GM12865 (cell line): Measurements from ENCODE around the gene RBPMS2.

Experiments used
- DNase-seq: peaks from one replicate; pipeline ENCODE4 v3.0.0; 2010; ENCODE audit warnings: low read depth
- H3K4me3 ChIP-seq: 2 replicates; pipeline ENCODE4 v1.5.1; 2011; ENCODE audit warnings: mild to moderate bottlenecking, low read depth, low read length, control low read depth
- TF ChIP-seq, protein P1 (sequence below): IDR thresholded peaks from 2 replicates; pipeline ENCODE4 v1.5.1; 2011; ENCODE audit warnings: low read length, control low read depth, low read depth, inconsistent platforms; ENCODE audit not compliant: insufficient read depth; ENCODE audit errors: missing control alignments

Gene RBPMS2

DNA sequence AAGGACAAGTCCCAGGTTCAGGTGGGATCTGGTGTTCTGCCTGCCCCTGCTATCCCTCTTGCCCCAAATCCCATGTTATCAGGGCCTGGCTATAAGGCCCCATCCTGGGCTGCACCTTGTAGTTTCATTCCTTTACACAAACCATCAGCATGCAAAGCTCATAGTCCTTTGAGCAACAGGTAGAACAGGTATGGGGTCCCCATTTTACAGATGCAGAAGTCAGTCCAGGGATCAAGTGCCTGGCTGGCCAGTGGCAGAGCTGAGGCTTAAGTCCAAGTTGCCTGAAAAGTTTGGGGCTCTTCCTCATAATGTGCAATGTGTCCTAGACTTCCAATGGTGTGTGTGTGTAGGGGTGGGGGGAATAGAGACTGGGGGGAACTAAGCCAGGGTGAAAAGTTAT is 11.9 kb downstream of the RBPMS2 start:
- DNase-seq = no peak
- H3K4me3 ChIP-seq = no peak overlapping the region
- TF ChIP-seq, protein P1, sequence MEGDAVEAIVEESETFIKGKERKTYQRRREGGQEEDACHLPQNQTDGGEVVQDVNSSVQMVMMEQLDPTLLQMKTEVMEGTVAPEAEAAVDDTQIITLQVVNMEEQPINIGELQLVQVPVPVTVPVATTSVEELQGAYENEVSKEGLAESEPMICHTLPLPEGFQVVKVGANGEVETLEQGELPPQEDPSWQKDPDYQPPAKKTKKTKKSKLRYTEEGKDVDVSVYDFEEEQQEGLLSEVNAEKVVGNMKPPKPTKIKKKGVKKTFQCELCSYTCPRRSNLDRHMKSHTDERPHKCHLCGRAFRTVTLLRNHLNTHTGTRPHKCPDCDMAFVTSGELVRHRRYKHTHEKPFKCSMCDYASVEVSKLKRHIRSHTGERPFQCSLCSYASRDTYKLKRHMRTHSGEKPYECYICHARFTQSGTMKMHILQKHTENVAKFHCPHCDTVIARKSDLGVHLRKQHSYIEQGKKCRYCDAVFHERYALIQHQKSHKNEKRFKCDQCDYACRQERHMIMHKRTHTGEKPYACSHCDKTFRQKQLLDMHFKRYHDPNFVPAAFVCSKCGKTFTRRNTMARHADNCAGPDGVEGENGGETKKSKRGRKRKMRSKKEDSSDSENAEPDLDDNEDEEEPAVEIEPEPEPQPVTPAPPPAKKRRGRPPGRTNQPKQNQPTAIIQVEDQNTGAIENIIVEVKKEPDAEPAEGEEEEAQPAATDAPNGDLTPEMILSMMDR = no peak

DNA sequence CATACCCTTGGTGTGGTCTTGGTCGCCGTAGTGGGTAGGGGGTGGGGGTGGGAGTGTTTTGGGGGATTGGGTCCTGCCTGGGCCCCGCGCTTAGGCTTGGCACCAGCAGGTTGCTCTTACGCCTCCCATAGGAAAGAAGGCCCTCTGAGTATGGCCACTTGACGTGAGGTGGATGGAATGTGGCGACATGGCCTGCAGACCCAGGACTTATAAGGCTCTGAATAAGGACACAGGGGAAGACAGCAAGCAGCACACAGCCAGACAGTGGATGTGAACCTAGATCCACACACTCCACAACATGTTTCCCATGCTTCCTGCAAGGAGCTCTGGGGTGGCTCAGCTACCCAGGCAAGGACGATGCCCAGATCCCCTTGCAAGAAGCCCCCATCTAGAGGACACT is 12.4 kb downstream of the RBPMS2 start:
- no peak for DNase-seq
- TF ChIP-seq, protein P1 = no peak
- H3K4me3 ChIP-seq = no peak overlapping the region

DNA sequence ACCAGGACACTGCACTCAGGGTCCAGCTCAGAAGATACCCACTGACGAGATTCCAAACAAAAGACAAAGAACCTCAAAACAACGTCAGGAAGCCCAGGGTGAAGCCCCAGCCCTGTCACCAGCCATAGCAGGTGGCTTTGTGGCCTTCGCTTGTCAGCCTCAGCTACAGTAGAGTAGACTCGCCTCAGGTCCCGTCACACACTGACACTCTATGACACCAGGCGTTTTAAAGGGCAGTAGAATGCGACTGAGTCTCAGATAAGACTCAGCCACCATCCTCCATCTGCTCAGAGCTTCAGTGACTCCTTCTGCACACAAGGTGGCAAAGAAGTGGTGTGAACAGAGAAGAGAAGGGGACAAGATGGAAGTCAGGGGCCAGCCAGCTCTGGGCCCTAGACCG is 12.8 kb downstream of the RBPMS2 start:
- no peak overlapping the region for H3K4me3 ChIP-seq
- no peak for DNase-seq
- TF ChIP-seq, protein P1 = no peak

DNA sequence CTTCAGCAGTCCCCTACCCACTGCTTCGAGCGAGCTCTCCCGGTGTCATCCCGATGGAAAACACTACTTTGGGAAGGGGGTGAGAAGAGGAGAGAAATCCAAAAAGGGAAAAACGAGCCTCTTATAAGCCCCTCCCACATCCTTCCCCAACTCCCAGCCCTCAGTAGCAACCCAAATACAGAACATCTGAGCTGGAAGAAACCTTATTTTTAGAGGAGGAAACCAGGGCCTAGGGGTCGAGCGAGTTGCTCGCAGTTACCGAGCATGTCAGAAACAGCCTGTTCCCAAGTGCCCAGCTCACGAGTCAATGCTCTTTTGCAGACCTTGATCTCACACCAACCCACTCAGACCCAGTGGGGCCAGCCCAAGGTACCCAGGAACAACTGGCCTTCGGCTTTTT is 14.2 kb downstream of the RBPMS2 start:
- TF ChIP-seq, protein P1 = no peak
- no peak overlapping the region for H3K4me3 ChIP-seq
- no peak for DNase-seq

DNA sequence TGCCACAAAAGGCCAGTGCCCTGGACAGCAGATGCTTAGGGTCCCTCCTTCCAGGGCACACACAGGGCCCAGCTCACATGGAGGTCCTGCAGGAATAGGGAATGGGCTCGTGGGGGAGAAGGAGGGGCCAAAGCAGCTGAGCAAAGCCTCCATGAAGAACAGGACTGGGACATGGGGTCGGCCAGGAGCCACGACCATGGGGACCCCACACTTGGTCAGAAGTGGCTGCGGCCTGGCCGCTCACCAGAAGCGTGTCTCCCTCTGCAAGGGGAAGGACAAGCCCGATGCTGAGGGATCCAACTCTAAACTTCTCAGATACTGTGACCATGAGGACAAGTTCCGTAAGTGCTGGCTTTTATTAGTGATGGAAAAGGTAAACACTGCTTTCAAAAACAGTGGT is 15.3 kb downstream of the RBPMS2 start:
- H3K4me3 ChIP-seq = no peak overlapping the region
- no peak for DNase-seq
- TF ChIP-seq, protein P1 = no peak

DNA sequence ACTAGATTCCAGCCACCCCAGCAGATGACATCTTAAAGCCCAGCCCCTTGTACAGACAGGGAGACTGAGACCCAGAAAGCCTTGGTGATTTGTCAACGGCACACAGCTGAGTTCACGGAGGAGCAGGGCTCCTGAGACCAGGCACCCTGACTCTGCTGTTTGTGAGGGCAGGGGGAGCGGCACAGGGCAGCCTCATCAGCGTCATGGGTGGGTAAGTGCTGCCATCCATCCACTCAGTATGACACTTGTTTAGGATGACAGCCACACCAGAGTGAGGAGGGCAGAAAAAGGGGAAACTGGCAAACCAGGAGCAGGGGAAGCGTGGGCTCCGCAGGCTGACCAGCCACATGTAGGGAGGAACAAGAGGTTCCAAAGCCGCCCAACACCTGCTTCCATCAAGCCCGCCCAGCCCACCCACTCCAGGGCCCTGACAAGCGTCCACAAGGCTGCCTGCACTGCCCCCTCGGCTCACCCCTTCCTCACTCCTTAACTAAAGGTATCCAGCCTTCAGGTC is 19.9 kb downstream of the RBPMS2 start:
- H3K4me3 ChIP-seq = no peak overlapping the region
- DNase-seq = no peak
- TF ChIP-seq, protein P1 = no peak

DNA sequence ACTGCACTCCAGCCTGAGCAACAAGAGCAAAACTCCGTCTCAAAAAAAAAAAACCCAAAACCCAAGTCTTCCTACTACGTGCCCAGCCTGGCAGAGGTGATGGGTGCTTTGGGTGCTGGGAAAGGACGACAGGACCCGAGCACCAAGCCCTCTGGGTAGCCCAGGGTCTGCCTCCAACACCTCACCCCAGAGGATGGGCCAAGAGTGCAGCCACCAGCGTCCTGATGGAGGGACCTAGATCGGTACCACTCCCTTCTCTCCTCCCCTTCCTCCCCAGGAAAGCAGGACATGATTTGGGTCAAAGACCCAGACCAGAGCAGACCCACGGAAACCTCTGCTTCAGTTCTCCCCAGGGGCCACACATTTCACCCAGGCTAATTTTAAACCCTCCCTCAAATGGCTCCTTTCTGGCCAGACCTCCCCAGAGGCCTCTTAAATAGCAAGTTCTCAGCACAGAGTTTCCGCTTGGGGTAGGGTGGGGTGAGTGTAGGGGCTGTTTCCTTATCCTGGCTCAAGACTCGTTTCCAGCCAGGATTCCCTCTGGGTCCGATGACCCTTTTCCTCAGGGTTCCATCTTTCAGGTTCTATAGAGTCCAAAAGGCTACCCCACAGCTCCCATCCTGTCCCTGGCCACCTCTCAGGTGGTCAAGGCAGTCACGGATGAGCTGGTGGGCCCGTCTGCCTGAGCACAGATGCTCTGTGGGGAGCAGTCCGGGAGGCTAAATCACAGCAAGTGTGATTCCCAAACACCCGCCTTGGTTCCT is 20.5 kb downstream of the RBPMS2 start:
- no peak overlapping the region for H3K4me3 ChIP-seq
- peak; percentile 41 for DNase-seq
- TF ChIP-seq, protein P1 = no peak
